Caco-2 (cell line): ENCODE results near the gene NKAIN4. TPM values are rescaled to one million over a fixed set of nuclear protein-coding genes. Genes with fewer than 3 reads are reported as not detected.

Experiments
- BruUV-seq: library from RNA; stranded (reverse); fragments of 400-500 nt; replicated peaks from 2 replicates; lab custom pipeline; 2021; lab: Mats Ljungman, UMichigan
- CTCF ChIA-PET: fragments of 300-600 bp; sonication (Branson Sonifier 250); formaldehyde crosslinking; loops from one replicate; lab custom pipeline; 2022; ENCODE audit warnings: antibody characterized with exemption; lab: Charles Lee
- POLR2A ChIA-PET: fragments of 300-600 bp; sonication (Branson Sonifier 250); formaldehyde crosslinking; loops from one replicate; lab custom pipeline; 2022; ENCODE audit warnings: antibody characterized with exemption; lab: Charles Lee
- DNase-seq, 2 experiments: peaks; one replicate each; pipeline versions ENCODE4 v3.0.0 to v3.0.0-alpha.2; 2020 to 2022
- H3K27me3 ChIP-seq: replicated peaks from 2 replicates; pipeline ENCODE4 v1.6.0; 2011; ENCODE audit warnings: low read length; ENCODE audit not compliant: control insufficient read depth, insufficient read depth
- H3K36me3 ChIP-seq: 2 replicates; pipeline ENCODE4 v1.5.1; 2011; ENCODE audit warnings: low read length; ENCODE audit not compliant: control insufficient read depth, insufficient read depth
- H3K4me1 ChIP-seq: fragments of 250-450 bp; sonication (Bioruptor Pico); 2 replicates; pipeline ENCODE4 v1.5.1; 2020; ENCODE audit warnings: mild to moderate bottlenecking
- H3K4me3 ChIP-seq: 2 replicates; pipeline ENCODE4 v1.5.1; 2011; ENCODE audit warnings: low read depth, mild to moderate bottlenecking, control low read depth, low read length
- H3K9me3 ChIP-seq: fragments of 250-450 bp; sonication (Bioruptor Pico); 2 replicates; pipeline ENCODE4 v1.5.1; 2020; ENCODE audit warnings: mild to moderate bottlenecking, moderate library complexity
- H3K27ac Mint-ChIP-seq: one replicate; pipeline ENCODE4 v1.8.0; 2022; ENCODE audit warnings: mixed read lengths; ENCODE audit not compliant: unreplicated experiment
- H3K27me3 Mint-ChIP-seq: one replicate; pipeline ENCODE4 v1.8.0; 2022; ENCODE audit warnings: mixed read lengths; ENCODE audit not compliant: insufficient read depth, unreplicated experiment
- H3K36me3 Mint-ChIP-seq: one replicate; pipeline ENCODE4 v1.8.0; 2022; ENCODE audit warnings: mild to moderate bottlenecking, mixed read lengths; ENCODE audit not compliant: insufficient read depth, unreplicated experiment
- H3K4me1 Mint-ChIP-seq: one replicate; pipeline ENCODE4 v1.8.0; 2022; ENCODE audit warnings: low read depth, mixed read lengths; ENCODE audit not compliant: unreplicated experiment
- H3K4me3 Mint-ChIP-seq: one replicate; pipeline ENCODE4 v1.8.0; 2022; ENCODE audit warnings: mild to moderate bottlenecking, moderate library complexity, mixed read lengths; ENCODE audit not compliant: unreplicated experiment
- H3K9me3 Mint-ChIP-seq: one replicate; pipeline ENCODE4 v1.8.0; 2022; ENCODE audit warnings: mixed read lengths; ENCODE audit not compliant: unreplicated experiment
- intact Hi-C: fragments of 100-400 bp; cut with micrococcal nuclease; formaldehyde crosslinking; loops from one replicate; pipeline ENCODE4 v1.10.0; 2022; ENCODE audit not compliant: unreplicated experiment
- total RNA-seq: library from RNA; stranded (reverse); gene quantifications from 2 replicates; pipeline ENCODE4 v1.2.3, GENCODE V29; 2022
- TF ChIP-seq, protein P1 (sequence below), 2 experiments: fragments of 200-600 bp in 1 of 2; IDR thresholded peaks; 1 replicate in 1 of 2; 2 replicates in 1 of 2; pipeline versions ENCODE4 v1.5.1 to v1.8.0; 2011 to 2022; ENCODE audit warnings: antibody characterized with exemption in 1 of 2, control low read depth in 1 of 2, inconsistent platforms in 1 of 2, low read depth in 1 of 2, low read length in 1 of 2, mild to moderate bottlenecking in 1 of 2, moderate library complexity in 1 of 2; ENCODE audit not compliant: insufficient read depth in 1 of 2, severe bottlenecking in 1 of 2, unreplicated experiment in 1 of 2

Gene NKAIN4
- total RNA-seq, 1 experiment from 2014 or later, result 2.7 TPM

DNA sequence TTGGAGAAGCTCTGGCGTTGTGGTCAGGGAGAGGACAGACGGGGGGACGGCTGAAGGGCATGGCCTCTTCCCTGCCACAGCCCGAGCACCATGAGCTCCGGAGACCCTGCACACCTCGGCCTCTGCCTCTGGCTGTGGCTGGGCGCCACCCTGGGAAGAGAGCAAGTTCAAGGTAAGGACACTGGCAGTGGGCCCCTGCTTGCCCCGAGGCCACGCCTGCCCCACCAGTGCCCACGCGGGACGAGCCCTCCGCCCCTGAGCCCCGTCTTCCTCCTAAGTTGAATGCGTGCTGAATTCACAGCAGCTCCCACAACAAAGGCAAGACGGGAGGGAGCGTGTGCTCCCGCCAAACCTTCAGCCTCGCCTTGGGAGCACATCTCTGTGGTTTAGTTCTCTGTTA, 40.8 kb upstream of the NKAIN4 start:
- Histone ChIP-seq H3K9me3 (peaks cover 7% of the 10 kb centered on the region; the same call in 1 of the 2 replicates), H3K4me3 (no peak overlapping the region), H3K27me3 (no peaks in the 10 kb centered on the region; the same call in 1 of the 2 replicates), H3K36me3 (no peaks in the 10 kb centered on the region), H3K4me1 (0 out of 2 replicates have a peak, but pooled peaks cover 5% of the 10 kb centered on the region)
- intact Hi-C loops, result no loop called here
- Mint-ChIP-seq H3K36me3 (peaks cover 45% of the 10 kb centered on the region), H3K27ac (no peak overlapping the region), H3K4me3 (no peak overlapping the region), H3K4me1 (no peaks in the 10 kb centered on the region), H3K9me3 (no peaks in the 10 kb centered on the region), H3K27me3 (peaks cover 12% of the 10 kb centered on the region)
- TF ChIP-seq, protein P1, sequence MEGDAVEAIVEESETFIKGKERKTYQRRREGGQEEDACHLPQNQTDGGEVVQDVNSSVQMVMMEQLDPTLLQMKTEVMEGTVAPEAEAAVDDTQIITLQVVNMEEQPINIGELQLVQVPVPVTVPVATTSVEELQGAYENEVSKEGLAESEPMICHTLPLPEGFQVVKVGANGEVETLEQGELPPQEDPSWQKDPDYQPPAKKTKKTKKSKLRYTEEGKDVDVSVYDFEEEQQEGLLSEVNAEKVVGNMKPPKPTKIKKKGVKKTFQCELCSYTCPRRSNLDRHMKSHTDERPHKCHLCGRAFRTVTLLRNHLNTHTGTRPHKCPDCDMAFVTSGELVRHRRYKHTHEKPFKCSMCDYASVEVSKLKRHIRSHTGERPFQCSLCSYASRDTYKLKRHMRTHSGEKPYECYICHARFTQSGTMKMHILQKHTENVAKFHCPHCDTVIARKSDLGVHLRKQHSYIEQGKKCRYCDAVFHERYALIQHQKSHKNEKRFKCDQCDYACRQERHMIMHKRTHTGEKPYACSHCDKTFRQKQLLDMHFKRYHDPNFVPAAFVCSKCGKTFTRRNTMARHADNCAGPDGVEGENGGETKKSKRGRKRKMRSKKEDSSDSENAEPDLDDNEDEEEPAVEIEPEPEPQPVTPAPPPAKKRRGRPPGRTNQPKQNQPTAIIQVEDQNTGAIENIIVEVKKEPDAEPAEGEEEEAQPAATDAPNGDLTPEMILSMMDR (IDR thresholded peaks at IDR 0.05; ENCODE audit: insufficient read depth in 1 of 2, low read depth in 1 of 2, low read length in 1 of 2, severe bottlenecking in 1 of 2, unreplicated experiment in 1 of 2), result no peak
- ChIA-PET CTCF (interaction anchor here (0.6 to 2.8 kb wide), 5 partner anchors 14 to 106 kb away, joined by 3 to 13 read pairs (median 4); no protein-coding TSS in a partner anchor), POLR2A (no interaction called here)
- no TSS peak for BruUV-seq
- DNase-seq, result no peak

DNA sequence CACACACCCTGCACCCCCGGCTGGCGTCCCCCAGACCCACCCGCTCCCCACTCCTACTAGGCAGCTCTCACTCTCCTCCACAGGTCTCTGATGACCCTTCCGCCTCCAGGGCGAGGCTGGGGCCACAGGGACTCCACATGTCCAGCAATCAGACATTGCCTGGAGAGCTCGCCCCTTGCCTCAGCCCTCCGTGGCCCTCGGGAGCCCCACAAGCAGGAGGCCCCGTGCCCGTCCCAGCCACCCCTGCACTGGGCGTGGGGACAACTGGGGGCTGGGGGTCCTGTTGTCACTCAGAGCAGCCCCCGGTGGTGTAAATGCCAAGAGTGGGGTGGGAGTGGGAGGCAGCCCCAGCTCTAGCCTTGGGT, 40.3 kb upstream of the NKAIN4 start:
- BruUV-seq, result no TSS peak
- H3K36me3 ChIP-seq, result no peaks in the 10 kb centered on the region
- peaks cover 50% of the 10 kb centered on the region for H3K36me3 Mint-ChIP-seq
- TF ChIP-seq, protein P1 (IDR thresholded peaks at IDR 0.05; ENCODE audit: insufficient read depth in 1 of 2, low read depth in 1 of 2, low read length in 1 of 2, severe bottlenecking in 1 of 2, unreplicated experiment in 1 of 2), result no peak
- ChIA-PET CTCF (interaction anchor here (0.6 to 2.8 kb wide), 5 partner anchors 15 to 107 kb away, joined by 3 to 13 read pairs (median 4); no protein-coding TSS in a partner anchor), POLR2A (no interaction called here)
- DNase-seq, result no peak
- no peak overlapping the region for H3K4me3 Mint-ChIP-seq
- no peaks in the 10 kb centered on the region for H3K9me3 Mint-ChIP-seq
- 0 out of 2 replicates have a peak, but pooled peaks cover 5% of the 10 kb centered on the region for H3K4me1 ChIP-seq
- no peaks in the 10 kb centered on the region for H3K4me1 Mint-ChIP-seq
- H3K27ac Mint-ChIP-seq, result no peak overlapping the region
- H3K27me3 Mint-ChIP-seq, result peaks cover 11% of the 10 kb centered on the region
- intact Hi-C loops, result loop anchor here (5.0 kb wide), 1 partner anchor 112 kb away; no protein-coding TSS in a partner anchor
- 0 out of 2 replicates have a peak, but pooled peaks cover 7% of the 10 kb centered on the region for H3K9me3 ChIP-seq
- H3K4me3 ChIP-seq, result no peak overlapping the region
- no peaks in the 10 kb centered on the region for H3K27me3 ChIP-seq

DNA sequence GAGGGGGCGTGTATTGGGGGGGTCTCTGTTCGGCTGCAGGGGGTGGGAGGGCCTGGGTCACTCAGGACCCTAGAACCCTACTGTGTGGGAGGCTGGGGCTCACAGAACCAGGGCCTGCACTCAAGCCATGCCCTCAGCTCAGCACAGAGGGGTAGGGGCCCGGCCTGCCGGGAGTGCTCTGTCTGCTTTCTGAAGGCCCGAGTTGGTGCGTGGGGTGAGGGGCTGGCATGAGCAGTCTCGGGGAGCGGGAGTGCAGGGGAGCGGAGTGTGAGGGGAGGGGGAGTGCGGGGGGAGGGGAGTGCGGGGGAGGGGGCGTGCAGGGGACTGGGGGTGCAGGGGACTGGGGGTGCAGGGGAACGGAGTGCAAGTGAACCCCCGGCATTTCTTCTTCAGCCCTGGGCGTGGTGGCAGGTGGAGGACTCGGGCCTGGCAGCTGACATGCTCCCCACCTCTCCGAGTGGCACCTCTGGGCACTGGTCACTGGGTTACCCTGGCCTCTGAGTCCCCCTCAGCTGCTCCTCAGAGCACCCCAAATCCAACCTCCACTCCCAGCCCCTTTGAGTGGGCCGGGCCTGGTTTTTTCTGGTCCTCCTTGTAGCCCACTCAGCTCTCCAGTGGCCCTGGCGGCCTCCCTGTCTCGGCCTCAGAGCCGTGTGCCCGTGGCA, 39.7 kb upstream of the NKAIN4 start:
- H3K4me3 Mint-ChIP-seq, result no peak overlapping the region
- peaks cover 55% of the 10 kb centered on the region for H3K36me3 Mint-ChIP-seq
- H3K27me3 ChIP-seq, result no peaks in the 10 kb centered on the region
- TF ChIP-seq, protein P1 (IDR thresholded peaks at IDR 0.05; ENCODE audit: insufficient read depth in 1 of 2, low read depth in 1 of 2, low read length in 1 of 2, severe bottlenecking in 1 of 2, unreplicated experiment in 1 of 2), result no peak
- DNase-seq, result no peak
- POLR2A ChIA-PET, result no interaction called here
- 0 out of 2 replicates have a peak, but pooled peaks cover 1% of the 10 kb centered on the region for H3K9me3 ChIP-seq
- H3K27ac Mint-ChIP-seq, result no peak overlapping the region
- no peaks in the 10 kb centered on the region for H3K36me3 ChIP-seq
- H3K4me1 ChIP-seq, result 0 out of 2 replicates have a peak, but pooled peaks cover 5% of the 10 kb centered on the region
- no peaks in the 10 kb centered on the region for H3K4me1 Mint-ChIP-seq
- peaks cover 6% of the 10 kb centered on the region for H3K27me3 Mint-ChIP-seq
- intact Hi-C loops, result loop anchor here (5.0 kb wide), 1 partner anchor 112 kb away; no protein-coding TSS in a partner anchor
- CTCF ChIA-PET, result interaction anchor here (1.0 to 2.8 kb wide), 3 partner anchors 15 to 88 kb away, joined by 4 to 13 read pairs (median 7); no protein-coding TSS in a partner anchor
- BruUV-seq, result no TSS peak
- H3K4me3 ChIP-seq, result no peak overlapping the region
- no peaks in the 10 kb centered on the region for H3K9me3 Mint-ChIP-seq
